BJ (cell line): ENCODE results near the gene TTC8. TPM values are rescaled to one million over a fixed set of nuclear protein-coding genes. Genes with fewer than 3 reads are reported as not detected.

Source experiments
- CTCF ChIA-PET: fragments of 350-600 bp; formaldehyde crosslinking; extraction: SDS; loops from one replicate; lab custom pipeline; 2021; ENCODE audit warnings: antibody characterized with exemption, inconsistent platforms; lab: Yijun Ruan, JAX
- POLR2A ChIA-PET: fragments of 300-600 bp; sonication (Branson Sonifier 250); formaldehyde crosslinking; extraction: SDS; loops from one replicate; lab custom pipeline; 2021; ENCODE audit warnings: antibody characterized with exemption; lab: Charles Lee
- DNase-seq: peaks from one replicate; pipeline ENCODE4 v3.0.0-alpha.2; 2011; ENCODE audit warnings: low read depth
- H3K27me3 ChIP-seq: 2 replicates; pipeline ENCODE4 v1.6.0; 2011; ENCODE audit warnings: low read length; ENCODE audit not compliant: control insufficient read depth, insufficient read depth
- H3K36me3 ChIP-seq: 2 replicates; pipeline ENCODE4 v1.5.1; 2011; ENCODE audit warnings: low read length; ENCODE audit not compliant: control insufficient read depth, insufficient read depth
- H3K4me3 ChIP-seq: 2 replicates; pipeline ENCODE4 v1.5.1; 2011; ENCODE audit warnings: low read depth, mild to moderate bottlenecking, control low read depth, low read length
- CTCF ChIP-seq: IDR thresholded peaks from 2 replicates; pipeline ENCODE4 v1.5.1; 2011; ENCODE audit warnings: low read depth, mild to moderate bottlenecking, control low read depth, inconsistent platforms, low read length, moderate library complexity; ENCODE audit not compliant: insufficient read depth
- polyA plus RNA-seq: library from polyadenylated mRNA; depleted of rRNA; stranded (reverse); fragments of >200 nt; gene quantifications from 2 replicates; pipeline ENCODE4 v1.2.3, GENCODE V29; 2011

TTC8 gene
- polyA plus RNA-seq, 1 experiment = 43.7 TPM

GRCh38 chr14:88838015-88838414 lies 13.6 kb downstream of the TTC8 start:
- TF ChIP-seq CTCF = no peak
- DNase-seq = no peak
- Histone ChIP-seq H3K4me3 (no peak overlapping the region), H3K27me3 (no peaks in the 10 kb centered on the region), H3K36me3 (no peaks in the 10 kb centered on the region)
- POLR2A ChIA-PET = no interaction called here
- CTCF ChIA-PET = interaction anchor here (1.7 kb wide), 1 partner anchor 30 kb away, joined by 6 read pairs; no protein-coding TSS in a partner anchor

- Histone ChIP-seq H3K4me3 (no peak overlapping the region), H3K36me3 (no peaks in the 10 kb centered on the region), H3K27me3 (no peaks in the 10 kb centered on the region)
- no peak for TF ChIP-seq CTCF
- no peak for DNase-seq
- ChIA-PET CTCF (no interaction called here), POLR2A (no interaction called here)
Measured at GRCh38 chr14:88840926-88841325, 16.5 kb downstream of the TTC8 start.

GRCh38 chr14:88841741-88842140 lies 17.3 kb downstream of the TTC8 start:
- CTCF ChIA-PET = interaction anchor here (0.9 kb wide), 1 partner anchor 21 kb away, joined by 3 read pairs; no protein-coding TSS in a partner anchor
- Histone ChIP-seq H3K4me3 (no peak overlapping the region), H3K36me3 (no peaks in the 10 kb centered on the region), H3K27me3 (no peaks in the 10 kb centered on the region)
- DNase-seq = no peak
- TF ChIP-seq CTCF = no peak
- POLR2A ChIA-PET = no interaction called here

GRCh38 chr14:88842414-88842813 lies 18.0 kb downstream of the TTC8 start:
- DNase-seq = no peak
- H3K4me3 ChIP-seq = no peak overlapping the region
- POLR2A ChIA-PET = no interaction called here
- CTCF ChIA-PET = interaction anchor here (0.9 kb wide), 1 partner anchor 22 kb away, joined by 3 read pairs; no protein-coding TSS in a partner anchor
- no peaks in the 10 kb centered on the region for H3K36me3 ChIP-seq
- TF ChIP-seq CTCF = no peak
- H3K27me3 ChIP-seq = no peaks in the 10 kb centered on the region

- ChIA-PET CTCF (no interaction called here), POLR2A (no interaction called here)
- Histone ChIP-seq H3K4me3 (no peak overlapping the region), H3K36me3 (no peaks in the 10 kb centered on the region), H3K27me3 (no peaks in the 10 kb centered on the region)
- TF ChIP-seq CTCF = no peak
- no peak for DNase-seq
Measured at GRCh38 chr14:88844980-88845491, 20.6 kb downstream of the TTC8 start.
